Measurements from ENCODE around the gene UBAP2L.

GRCh38 chr1:154253671-154254070 lies 32.9 kb downstream of the UBAP2L start:
- TF ChIP-seq POLR2AphosphoS5 (IDR thresholded peaks at IDR 0.05): no peak
- no peak for TF ChIP-seq CTCF (IDR thresholded peaks at IDR 0.05)
- TF ChIP-seq POLR2A (IDR thresholded peaks at IDR 0.05): no peak
- no peak for TF ChIP-seq EP300 (IDR thresholded peaks at IDR 0.05)
